Measurements from ENCODE around the gene CCDC88C.

GRCh38 chr14:91295276-91295845, 122.3 kb downstream of the CCDC88C start:
- no peak for TF ChIP-seq POLR2AphosphoS5 (IDR thresholded peaks at IDR 0.05)
- TF ChIP-seq POLR2A (IDR thresholded peaks at IDR 0.05): no peak
- no peak for TF ChIP-seq CTCF (IDR thresholded peaks at IDR 0.05)

All from upper lobe of left lung (tissue), 4 donors.